GM12891 (cell line): Measurements from ENCODE around the gene HCN3.

Experiments used
- DNase-seq: peaks from one replicate; pipeline ENCODE4 v3.0.0; 2011; ENCODE audit warnings: low spot score; ENCODE audit not compliant: insufficient read length
- FAIRE-seq: peaks from 2 replicates; lab custom pipeline; 2011; peaks lifted over from hg19 to GRCh38; lab: Jason Lieb, UNC
- PAX5 ChIP-seq: IDR thresholded peaks from 2 replicates; pipeline ENCODE4 v1.6.1; 2011; ENCODE audit warnings: low read length, moderate library complexity, mild to moderate bottlenecking; ENCODE audit not compliant: insufficient read depth, severe bottlenecking
- POLR2A ChIP-seq: IDR thresholded peaks from 2 replicates; pipeline ENCODE4 v1.6.1; 2011; ENCODE audit warnings: low read depth, low read length, control low read depth
- POLR2AphosphoS5 ChIP-seq: IDR thresholded peaks from 2 replicates; pipeline ENCODE4 v1.6.1; 2011; ENCODE audit warnings: low read depth, low read length, control low read depth
- POU2F2 ChIP-seq: IDR thresholded peaks from 2 replicates; pipeline ENCODE4 v1.6.1; 2011; ENCODE audit warnings: low read depth, mild to moderate bottlenecking, control low read depth, low read length, moderate library complexity
- SPI1 ChIP-seq: IDR thresholded peaks from 2 replicates; pipeline ENCODE4 v1.6.1; 2011; ENCODE audit warnings: low read depth, low read length, control low read depth
- TAF1 ChIP-seq: IDR thresholded peaks from 2 replicates; pipeline ENCODE4 v1.6.1; 2011; ENCODE audit warnings: low read depth, low read length, control low read depth

The HCN3 gene

DNA sequence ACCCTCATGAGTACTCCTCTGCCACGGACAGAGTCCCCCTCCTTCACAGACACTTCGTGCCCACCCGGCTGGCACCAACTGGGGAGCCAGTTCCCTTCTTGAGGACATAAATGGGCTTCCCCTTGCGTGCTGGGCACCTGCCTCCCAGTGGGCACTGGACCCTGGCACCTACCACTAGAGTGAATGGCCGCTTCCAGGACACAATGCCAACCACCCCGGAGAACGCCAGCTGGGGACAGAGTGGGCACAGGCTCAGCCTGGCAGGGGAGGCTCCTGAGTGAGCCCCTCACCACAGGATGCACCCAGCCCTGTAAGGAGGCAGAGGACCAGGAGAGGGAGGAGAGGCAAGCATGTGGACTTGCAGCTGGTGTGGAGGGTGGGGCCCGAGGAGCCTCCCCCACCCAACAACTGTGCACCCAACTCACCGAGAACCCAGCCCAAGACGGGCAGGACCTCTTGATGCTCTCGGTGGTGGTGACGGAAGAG is 23.0 kb upstream of the HCN3 start:
- FAIRE-seq (no peak), DNase-seq (no peak)

DNA sequence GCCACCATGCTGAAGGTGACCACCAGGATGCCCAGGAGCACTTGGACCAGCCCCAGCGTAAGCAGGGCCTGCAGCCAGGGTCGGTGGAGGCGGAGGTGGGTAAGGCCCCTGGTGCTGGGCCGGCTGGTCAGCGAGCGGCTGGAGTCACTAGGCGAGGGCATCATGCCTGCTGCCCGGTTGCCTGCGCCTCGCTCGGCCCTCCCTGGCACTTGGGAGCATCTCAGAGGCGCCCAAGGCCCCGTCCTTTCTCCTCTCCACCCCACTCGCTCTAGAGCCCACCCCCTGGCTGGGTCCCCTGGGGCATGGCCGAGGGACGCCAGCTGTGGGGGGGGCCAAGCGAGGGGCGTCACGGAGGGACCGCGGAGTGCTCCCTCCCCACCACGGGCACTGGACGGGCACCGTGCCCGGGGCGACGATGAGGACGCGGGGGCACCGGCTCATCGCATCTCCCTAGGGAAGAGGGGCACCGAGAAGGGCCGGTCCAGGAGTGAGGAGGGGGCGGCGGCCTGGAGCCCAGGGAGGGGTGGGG is 22.5 kb upstream of the HCN3 start:
- no peak for DNase-seq

More for the DNA sequence above, 23.0 kb upstream of the HCN3 start:
- TF ChIP-seq POLR2A (no peak), SPI1 (no peak), POLR2AphosphoS5 (no peak), TAF1 (no peak), PAX5 (no peak), POU2F2 (no peak)

DNA sequence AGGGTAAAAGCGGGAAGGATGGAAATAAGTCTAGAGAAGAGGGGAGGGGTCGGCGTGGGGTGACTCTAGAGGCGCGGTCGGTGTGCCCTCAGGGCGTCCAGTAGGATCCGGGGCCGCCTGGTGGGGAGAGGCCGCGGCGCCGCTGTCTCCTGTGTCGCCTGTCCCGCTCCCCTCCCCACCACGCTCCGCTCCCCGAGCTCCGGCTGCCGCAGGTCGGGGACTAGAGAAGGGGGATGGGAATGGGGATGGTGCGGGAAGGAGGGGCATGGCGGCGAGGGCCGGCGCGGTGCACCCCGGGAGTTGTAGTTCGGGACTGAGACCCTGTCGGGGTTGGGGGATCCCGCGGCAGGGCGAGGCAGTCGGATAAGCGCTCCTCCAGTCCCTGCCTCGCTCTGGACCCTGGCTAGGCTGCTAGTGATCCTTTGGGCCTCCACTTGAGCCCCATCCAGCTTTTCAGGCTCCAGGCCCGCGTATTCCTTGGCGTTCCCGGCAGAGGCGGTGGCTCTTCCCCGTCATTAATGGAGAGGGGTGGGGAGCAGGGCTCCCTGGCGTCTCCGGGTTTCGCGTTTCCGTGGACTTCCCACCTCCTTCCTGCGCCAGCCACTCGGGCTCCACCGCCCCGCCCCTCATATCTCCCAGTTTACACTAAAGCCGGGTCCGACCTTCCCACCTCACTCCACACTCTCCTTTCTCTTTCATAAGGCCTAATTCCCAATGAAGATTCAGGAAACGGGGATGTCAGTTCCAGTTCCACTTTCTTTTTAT is 21.8 kb upstream of the HCN3 start, which contains the start of gene ENTREP3:
Gene ENTREP3 (minus strand): TSS at position 241 of the 765 bp plus-strand sequence. CDS start 606 bp downstream, outside the sequence.
- FAIRE-seq, result peak; percentile 94
- TF ChIP-seq POLR2A, result peak; percentile 39; the same call in 1 of the 2 replicates
- no peak for TF ChIP-seq PAX5
- no peak for TF ChIP-seq SPI1
- peak; percentile 48; the same call in 1 of the 2 replicates for TF ChIP-seq POLR2AphosphoS5
- 0 out of 2 replicates have a peak, but pooled peaks have one; percentile 32 for TF ChIP-seq TAF1
- TF ChIP-seq POU2F2, result no peak
- DNase-seq, result peak; percentile 94

More for the DNA sequence above, 22.5 kb upstream of the HCN3 start:
- TF ChIP-seq POLR2A (no peak), TAF1 (no peak), POU2F2 (no peak), PAX5 (no peak), SPI1 (no peak), POLR2AphosphoS5 (no peak)
- FAIRE-seq, result no peak

DNA sequence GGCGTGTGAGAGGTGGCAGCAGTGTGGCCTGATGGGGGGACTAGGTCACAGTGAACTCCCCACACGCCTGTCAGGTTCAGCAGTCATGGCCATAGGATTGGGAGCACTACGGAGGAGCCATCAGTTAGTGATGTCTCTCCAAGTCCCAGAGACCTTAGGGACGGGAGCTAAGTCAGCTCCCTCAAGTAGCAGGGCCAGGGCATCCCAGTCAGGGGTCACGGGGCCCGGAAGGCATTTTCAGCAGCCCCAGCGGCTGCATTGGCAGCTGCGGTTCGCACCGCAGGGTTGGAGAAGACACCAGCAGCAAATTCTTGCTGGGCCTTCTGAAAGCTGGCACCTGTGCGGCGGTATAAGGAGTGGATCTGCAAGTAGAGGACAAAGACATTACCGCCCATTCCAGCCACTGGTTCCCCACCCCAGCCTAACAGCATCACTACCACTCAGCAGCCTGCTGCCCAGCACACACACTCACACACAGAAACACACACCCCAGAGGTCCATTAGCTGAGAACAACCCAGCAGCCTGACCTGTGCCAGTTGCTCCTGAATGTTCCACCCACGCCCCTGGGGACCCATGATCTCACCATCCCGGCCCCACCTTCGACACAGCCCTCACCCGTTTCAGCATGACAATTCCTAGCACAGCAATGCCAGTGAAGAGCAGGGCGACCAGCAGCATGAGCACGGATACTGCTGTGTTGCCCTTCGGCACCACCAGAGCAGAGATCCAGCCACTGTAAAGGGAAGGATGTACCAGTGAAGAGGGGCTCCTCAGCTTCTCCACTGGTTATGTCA is 21.0 kb upstream of the HCN3 start:
- DNase-seq (no peak), FAIRE-seq (no peak)
- TF ChIP-seq POLR2A (0 out of 2 replicates have a peak, but pooled peaks have one; percentile 53), POLR2AphosphoS5 (no peak), TAF1 (no peak), POU2F2 (no peak)

DNA sequence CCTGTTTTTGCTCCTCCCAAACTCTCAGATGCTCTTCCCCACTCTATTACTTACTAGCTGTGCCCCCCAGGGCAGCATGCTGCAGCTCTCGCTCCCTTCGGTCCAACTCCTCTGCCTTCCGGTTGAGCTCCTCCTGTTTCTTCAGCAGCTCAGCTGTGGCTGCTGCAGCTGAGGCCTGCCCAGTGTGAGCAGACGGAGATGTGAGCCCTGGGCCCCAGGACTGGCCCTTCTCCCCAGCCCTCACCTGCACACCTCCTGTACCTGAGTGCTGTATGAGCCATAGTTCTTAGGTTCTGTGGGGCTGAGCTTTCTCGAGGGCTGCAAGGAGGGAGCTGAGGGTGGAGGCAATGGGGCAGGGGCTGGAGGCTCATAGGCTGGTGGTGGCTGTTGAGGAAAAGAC is 17.0 kb upstream of the HCN3 start:
- DNase-seq (no peak), FAIRE-seq (no peak)
- TF ChIP-seq POLR2AphosphoS5 (no peak), PAX5 (no peak), POLR2A (no peak), POU2F2 (no peak), SPI1 (no peak), TAF1 (no peak)

DNA sequence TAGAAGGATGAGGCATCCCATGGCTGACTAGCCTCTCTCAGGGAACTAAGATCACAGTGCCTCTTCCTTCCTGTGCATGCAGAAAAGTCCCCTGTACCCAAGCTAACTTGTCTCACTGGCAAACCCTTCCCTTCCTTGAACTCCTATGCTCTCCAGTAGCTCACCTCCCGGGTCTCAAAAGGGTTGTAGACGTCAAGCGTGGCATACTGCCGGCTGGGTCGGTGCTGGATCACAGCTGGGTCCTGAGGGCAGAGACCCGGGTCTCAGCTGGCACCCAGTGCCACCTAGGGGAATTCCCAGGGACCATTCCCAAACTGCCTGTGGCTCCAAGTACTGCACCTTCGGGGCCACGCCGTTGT is 15.8 kb upstream of the HCN3 start:
- DNase-seq, result no peak
- TF ChIP-seq TAF1 (no peak), POLR2A (no peak), SPI1 (no peak), POLR2AphosphoS5 (no peak), POU2F2 (no peak), PAX5 (no peak)
- FAIRE-seq, result no peak

DNA sequence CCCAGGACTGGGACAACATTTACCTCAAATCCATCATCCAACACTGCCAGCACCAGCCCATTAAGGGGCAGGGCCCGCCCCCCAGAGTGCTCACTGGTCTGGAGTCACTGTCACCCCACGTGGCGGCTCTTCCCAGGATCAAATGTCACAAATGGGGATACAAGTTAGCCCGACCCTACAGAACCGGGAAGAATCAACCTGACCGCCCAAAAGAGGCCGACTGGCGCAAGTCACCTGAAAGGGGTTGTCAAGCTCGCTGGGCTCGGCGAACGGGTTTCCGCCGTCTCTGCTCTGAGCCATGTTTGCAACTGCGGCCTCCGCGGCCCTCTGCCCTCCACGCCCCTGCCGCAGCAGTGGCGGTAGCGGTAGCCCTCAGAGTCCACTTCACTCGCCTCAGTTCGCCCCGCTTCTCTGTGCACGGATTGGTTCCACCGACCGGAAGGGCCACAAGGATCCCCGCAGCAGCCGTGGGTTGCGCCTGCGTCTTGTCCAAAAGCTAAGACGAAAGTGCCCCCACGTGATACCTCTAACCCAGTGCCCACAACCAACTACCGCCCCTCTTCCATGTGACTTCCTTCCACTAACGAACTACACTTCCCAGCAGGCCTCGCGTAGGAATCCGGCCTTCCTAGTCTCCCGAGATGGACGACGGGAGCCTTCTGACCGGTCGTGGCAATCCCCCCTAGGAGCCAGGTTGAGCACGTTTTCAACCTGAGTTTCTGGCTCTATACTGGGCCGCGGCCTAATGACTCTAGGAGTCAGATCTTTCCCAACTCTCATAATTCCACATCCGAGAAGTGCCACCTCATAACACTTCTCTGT is 15.2 kb upstream of the HCN3 start, which contains the start of gene SCAMP3:
Gene SCAMP3 (minus strand): TSS at position 509 of the 822 bp plus-strand sequence. CDS start 209 bp downstream, at position 300.
- DNase-seq, result peak; percentile 95
- peak; percentile 99 for FAIRE-seq
- peak; percentile 83 for TF ChIP-seq POLR2A
- TF ChIP-seq TAF1, result peak; percentile 52; the same call in 1 of the 2 replicates
- TF ChIP-seq POLR2AphosphoS5, result peak; percentile 84
- no peak for TF ChIP-seq PAX5
- TF ChIP-seq POU2F2, result peak; percentile 63; the same call in 1 of the 2 replicates
- peak; percentile 53 for TF ChIP-seq SPI1

DNA sequence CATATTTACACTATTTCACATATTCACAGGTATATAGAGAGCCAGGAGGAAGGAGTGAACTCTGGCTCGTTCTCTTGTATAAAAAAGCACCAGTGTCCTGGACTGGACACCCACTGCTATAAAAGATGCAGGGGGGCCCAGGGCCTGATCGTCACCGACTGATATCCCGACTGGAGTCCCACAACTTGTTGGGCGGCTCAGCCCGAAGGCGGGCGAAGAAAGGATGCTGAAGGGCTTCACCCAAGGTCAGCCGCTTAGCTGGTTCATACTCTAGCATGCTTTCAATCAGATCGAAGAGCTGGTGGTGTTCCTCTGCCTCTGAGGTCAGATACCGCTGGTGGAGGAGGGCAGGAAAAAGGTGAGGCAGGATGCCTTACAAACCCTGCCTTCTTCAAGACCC is 14.2 kb upstream of the HCN3 start:
- FAIRE-seq, result no peak
- no peak for DNase-seq
- TF ChIP-seq POLR2A (no peak), POU2F2 (no peak), SPI1 (no peak)

DNA sequence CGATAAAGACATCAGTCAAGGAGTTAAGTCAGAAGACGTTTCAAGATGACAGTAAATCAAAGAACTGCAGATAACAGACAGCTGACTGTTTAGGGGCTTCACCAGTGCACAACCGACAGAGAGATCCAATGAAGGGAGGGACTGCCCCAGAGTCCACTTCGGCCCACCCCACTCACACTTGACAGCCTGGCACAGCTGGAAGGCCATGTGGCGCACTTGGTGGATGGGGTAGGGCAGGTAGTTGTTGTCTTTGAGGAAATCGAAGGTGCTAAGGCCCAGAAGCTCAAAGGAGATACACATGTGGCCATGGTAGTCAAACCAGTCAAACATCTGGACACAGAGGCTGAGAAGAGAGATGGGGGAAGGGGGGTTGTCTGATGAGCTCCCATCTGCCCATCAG is 10.7 kb upstream of the HCN3 start:
- no peak for TF ChIP-seq POLR2A
- TF ChIP-seq TAF1, result no peak
- no peak for TF ChIP-seq POU2F2
- DNase-seq (no peak), FAIRE-seq (no peak)
